HG03159 (cell line): Measurements from ENCODE around the gene SUN2.

Source experiments
- ATAC-seq: cut with Tn5 transposase; IDR thresholded peaks from one replicate; pipeline ENCODE4 v1.9.1; 2021; ENCODE audit warnings: mild to moderate bottlenecking, moderate library complexity; ENCODE audit not compliant: unreplicated experiment

The SUN2 gene

DNA sequence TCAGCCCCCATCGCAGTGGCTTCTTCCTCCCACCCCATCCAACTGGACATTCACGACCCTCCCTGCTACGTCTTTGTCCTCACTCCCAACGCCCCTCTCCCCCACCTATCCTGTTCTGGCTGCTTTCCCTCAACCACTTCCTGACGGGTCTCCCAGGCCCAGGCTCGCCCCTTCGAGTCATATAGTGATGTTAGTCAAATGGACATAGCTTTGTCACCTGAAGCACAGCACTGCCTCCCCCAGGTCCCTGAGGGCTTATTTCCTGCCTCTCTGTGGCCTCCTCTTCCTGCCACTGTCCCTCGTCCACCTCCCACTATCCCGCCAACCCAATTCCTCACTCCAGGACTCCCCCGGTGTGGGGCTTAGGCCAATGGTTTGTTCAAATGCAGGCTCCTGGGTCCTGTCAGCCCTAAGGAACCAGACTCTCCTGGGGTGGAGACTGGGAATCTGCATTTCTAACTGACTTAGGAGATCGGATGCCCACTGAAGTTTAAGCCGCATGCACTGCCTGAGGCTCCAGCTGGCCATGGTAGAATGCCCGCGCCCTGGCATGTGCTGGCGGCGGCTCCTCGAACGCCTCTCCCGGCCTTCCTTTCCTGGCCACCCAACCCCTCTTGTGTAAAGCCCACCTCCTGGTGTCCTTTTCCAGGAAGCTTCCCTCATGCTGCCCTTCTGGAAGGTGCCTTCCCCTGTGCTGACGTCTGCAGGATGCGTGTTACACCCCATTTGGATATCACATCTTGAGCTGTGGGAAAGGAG is 18.3 kb downstream of the SUN2 start:
- ATAC-seq = no peak

DNA sequence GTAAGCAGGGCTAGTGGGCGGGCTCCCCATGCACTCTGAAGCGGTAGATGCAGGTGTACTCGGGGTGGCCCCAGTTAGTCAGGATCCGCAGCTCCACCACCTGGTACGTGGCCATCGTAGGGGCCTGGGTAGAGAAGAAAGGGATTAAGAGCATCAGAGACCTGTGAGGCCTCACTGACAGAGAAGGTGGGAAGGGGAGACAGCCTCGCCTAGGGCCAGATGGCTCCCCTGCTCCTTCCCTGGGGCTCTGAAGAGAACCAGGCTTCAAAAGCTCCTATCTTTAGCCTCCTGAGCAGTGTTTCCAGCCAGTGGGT is 19.6 kb downstream of the SUN2 start:
- ATAC-seq = no peak

DNA sequence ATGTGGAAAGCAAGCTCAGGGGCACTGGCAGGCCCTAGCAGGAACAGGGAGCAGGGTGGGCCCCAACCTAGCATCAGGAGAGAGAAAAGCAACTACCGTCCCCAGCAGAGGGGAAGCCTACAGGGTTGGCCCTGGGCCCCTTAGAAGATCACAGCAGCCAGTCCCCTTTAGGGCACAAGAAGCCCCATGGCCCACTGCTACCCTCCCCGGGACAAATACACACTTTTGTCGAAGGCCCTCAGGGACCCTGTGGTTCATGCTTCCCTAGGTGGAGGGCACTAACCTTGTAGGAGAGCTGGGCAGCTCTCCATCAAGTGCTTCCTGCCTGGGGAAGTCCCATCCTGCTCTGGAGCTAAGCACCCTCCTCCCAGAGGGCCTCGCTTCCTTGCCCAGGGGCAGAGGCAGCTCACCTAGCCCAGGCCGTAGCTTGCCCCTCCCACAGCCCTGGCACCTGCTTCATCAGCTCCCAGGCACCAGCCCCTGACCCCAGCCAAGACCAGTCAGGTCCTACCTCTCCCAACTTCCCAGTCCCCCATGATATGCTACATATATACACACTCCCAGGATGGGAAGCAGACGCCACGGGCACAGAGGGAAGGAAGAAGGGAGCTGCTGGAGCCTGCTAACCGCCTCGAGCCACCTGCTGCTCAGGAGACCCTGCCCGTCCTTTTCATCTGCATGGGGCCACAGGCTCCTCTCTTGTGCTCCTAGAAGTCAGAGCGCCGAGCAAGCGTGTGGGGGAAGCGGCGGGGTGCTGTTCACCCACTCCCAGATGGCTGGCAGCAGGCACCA is 20.1 kb downstream of the SUN2 start:
- ATAC-seq = no peak

DNA sequence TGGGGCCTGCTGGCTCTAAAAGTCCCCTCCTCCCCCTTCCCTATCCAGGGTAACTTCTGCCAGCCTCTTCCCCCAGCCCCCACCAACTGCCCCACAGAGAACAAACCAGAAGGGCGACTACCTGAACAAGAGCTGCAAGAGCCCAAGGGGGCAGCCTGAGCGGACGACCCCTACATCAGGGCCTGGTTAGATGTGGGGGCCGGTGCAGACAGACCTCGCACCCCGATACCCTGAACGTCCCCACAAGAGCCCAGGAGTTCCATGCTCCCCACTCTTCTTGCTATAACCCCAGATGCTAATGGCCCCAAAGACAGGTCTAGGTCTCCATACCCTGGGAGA is 20.7 kb downstream of the SUN2 start:
- no peak for ATAC-seq

DNA sequence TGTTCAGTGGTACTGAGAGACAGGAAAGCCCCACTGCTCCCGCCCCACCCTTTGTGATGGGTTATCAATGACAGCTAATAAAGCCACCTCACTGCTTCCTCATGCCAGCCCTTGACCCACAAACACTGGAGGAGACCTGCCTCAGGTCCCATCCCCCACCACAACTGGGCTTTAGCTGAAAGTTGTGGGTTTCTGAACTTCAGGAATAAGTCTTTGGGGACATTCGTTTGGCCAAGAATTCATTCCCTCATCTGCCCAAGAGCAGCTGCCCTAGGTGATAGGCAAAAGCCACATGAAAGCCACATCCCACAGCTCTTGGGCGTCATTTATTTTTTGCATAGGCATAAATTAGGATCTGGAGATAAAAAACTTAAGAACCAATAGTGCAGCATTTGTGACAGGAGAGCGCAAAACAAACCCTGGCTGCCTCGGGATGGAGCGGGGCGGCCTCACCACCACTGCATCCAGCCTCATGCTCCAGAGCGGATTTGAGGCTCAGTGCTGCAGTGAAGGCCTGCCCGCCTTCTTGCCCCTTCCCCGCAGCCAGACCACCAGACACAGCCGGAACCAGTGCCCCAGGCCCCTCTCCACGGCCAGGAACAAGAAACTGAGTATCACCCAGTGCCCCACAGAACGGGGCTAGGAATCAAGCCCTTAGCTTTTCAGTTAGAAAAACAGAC is 21.2 kb downstream of the SUN2 start:
- no peak for ATAC-seq

DNA sequence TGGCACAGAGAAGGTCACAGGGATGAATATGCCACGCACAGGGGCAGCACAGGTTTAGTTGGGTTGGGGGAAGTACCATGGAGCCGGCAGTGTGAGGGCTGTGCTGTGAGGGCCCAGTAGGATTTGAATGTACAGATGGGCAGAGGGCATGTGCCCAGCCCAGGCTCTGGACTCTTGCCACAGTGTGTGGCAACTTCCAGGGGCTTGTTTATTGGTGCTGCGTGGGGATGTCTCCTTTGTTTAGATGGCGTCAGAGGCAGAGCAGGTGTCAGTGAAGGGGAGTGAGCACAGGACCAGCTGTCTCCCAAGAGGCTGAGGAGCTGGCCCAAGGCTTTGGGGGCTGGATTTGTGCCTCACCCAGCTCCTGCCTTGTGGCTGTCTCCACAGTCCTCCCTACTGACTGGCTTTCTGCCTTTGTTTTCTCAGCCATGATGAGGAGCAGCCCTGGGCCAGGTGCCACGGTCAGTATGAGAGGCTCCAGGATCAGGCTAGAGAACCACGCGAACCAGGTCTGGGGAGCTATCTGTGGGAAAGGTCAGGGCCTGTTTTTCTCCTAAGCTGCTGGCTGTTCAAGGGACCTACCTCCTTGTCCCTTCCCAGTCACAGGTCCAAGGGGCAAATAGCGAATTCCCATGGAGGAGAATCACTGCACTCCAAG is 21.9 kb downstream of the SUN2 start:
- no peak for ATAC-seq

DNA sequence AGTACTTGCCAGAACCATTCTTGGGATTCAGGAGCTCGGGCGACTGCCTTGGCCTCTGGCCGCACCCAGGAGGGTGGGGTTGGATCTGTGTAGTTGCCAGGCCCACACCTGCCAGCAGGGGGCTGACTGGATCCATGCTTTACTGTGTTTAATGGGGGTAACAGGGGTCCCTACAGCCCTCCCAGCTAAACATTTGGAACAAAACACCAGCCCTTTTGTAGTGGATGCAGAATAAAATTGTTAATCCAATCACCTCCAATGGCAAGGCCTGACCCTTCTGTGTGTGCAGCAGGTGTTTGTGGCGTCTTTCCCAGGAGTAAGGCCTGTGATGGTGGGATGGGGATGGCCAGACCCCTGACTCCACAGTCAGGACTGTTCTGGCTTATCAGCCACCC is 22.5 kb downstream of the SUN2 start:
- ATAC-seq = no peak

DNA sequence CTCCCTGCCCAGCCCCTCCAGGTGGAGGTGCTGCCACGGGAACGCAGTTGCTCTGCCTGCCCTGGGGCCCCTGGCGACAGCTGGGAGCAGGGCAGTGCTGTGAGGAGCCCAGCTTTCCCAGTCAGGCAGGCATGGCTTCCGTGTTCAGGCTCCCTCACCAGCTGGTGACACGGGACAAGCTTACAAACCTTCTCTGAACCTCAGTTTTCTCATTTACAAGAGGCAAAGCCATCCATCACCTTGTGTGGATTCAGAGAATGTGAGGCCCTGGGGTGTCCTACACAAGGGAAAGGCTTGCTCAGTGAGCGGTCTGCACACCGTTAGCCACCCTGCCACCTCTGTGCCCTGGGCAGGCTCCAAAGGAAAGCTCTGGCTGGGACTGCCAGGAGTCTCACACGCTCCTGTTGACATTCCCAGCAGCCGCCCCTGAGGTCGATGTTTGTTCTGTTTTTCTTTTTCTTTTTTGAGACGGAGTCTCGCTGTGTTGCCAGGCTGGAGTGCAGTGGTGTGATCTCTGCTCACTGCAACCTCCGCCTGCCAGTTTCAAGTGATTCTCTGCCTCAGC is 23.5 kb downstream of the SUN2 start:
- no peak for ATAC-seq

DNA sequence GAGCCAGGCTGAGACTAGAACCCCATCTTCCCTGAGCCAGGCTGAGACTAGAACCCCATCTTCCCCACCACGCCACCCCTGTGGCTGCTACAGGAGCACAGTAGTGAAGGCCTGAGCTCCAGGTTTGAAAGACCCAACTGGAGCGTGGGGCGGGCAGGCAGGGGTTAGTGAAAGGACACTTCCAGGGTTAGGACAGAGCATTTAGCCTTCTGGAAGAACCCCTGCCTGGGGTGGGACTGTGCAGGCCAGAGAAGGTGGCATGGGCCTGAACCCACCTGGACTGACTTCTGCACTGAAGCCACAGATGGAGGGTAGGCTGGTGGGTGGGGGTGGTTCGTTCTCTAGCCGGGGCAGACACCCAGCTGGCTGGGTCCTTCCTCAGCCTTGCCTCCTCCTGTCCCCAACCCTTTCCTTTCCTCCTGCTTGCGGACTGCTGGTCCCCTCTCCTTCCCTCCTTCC is 24.1 kb downstream of the SUN2 start:
- no peak for ATAC-seq

DNA sequence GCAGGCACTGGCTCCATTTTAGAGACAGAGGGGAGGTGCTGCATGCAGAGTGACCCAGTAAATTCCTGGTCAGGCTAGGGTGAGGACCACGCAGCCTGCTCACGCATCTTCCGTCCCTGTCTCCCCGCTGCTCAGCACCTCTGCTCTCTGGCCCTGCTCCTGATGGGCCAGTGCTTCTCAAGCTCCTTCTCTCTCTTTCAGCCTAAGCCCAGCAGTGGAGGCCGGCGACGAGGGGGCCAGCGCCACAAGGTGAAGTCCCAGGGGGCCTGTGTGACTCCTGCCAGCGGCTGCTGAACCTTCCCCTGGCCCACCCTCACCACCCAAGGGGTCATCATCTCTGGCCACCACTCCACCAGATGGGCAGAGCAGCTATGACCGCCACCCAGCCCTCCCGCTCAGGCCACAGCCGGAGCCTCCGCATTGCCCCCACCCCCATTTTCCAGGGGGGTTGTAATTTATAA is 25.4 kb downstream of the SUN2 start:
- no peak for ATAC-seq

DNA sequence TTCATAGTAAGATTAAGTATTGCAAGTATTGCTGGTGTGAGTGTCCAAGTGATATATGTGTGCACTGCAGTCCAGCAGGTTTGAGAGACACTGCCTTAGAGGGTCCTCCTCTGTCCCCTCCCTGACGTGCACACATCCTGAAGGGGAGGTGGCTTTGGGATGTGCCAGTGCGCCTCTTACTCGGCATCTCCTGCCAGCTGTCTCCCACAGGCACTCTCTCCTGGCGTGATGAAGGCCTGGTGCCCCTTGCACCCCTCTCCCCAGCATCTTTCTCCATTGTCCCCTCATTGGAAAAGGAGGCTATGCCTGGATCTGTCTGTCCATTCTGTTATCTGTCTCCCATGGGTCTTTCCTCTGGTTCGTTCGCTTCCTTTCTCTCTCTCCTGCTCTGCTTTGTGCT is 25.9 kb downstream of the SUN2 start:
- ATAC-seq = no peak

DNA sequence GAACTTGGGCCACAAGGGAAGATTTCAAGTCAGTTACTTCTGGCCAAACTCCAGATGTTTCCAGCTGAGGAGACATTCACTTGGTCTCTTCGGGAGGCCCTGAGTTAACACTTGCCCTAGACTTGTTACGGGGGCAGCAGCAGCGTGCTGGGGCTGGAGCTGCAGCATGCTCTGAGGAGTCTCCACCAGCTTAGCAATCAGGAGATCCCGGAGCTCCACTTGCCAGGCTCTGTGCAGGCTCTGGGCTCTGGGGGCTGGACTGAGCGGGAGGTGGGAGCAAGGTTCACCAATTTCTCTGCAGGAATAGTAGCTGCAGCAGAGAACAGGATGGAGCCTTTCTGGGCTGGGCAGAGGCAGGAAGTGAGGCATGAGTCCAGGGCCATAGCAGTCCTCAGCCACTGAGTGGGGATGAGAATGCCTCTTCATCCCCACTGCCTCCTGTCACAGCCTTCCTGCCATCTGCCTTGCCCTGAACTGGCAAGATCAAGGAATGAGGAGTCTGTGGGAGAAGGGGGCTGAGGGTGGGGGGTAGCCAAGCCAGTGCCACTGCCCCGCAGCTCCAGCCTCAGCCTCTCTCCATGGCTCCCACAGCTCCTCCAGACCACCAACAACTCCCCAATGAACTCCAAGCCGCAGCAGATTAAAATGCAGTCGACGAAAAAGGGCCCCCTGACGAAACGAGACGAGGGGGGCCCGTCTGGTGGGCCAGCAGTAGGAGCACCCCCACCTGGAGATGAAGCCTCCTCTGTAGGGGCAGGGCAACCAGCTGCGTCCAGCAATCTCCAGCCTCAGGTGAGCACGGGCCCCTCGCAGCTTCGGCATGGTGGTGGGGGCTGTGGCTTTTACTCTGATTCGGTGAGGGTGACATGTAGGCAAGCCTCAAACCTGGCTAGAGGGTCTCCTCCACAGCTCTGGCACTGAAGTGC is 26.7 kb downstream of the SUN2 start:
- no peak for ATAC-seq

DNA sequence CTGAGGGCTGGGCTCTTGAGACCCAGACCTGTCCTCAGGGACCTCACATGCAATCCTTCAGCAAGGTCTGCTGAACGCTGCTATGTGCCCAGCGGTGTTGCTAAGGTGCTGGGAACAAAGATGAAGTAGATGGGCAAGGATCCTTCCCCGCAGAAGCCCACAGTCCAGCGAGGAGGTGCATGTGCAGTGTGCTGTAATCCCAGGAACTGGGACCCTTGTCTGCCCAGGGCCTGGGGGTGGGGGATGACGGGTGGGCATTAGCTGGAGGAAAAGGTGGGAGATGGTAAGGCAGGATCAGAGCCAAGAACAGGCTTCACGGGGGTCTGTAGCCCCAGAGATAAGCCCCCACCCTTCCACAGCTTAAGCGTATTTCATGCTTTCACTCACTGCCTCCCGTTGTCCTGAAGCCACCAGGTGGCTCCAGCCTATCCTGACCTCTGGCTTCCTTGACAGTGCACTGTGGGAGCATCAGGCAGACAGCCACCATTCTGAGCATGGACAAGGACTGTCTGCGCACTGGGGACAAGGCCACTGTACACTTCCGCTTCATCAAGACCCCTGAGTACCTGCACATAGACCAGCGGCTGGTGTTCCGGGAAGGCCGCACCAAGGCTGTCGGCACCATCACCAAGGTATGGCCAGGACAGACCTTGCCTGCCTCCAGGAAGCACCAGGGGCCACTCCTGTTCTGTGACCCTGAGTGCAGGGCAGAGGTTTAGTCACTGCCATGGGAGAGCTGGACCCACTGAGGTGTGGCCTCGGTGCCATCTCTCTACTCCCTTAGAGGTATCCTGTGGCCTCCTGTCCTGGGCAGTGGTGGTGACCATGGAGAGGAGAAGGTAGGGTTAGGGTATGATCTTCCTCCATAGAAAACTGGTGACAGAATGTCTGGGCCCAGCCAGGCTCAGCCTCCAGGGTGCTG is 28.0 kb downstream of the SUN2 start:
- no peak for ATAC-seq

DNA sequence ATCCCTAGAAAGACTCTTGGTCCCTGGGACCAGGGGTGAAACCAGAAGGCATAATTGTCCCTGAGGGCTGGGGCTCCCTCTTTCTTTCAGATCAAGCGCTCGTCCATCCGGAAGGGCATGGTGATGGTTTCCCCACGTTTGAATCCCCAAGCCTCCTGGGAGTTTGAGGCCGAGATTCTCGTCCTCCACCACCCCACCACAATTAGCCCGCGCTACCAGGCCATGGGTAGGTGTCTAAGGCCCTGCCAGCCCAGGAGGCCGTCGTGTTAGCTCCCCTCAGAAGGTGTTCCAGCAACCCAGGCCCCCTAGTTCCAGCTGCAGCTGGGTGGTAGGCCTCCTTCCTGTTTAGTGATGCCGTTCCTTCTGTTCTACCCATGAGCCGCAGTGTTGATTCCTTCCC is 28.7 kb downstream of the SUN2 start:
- ATAC-seq = no peak

DNA sequence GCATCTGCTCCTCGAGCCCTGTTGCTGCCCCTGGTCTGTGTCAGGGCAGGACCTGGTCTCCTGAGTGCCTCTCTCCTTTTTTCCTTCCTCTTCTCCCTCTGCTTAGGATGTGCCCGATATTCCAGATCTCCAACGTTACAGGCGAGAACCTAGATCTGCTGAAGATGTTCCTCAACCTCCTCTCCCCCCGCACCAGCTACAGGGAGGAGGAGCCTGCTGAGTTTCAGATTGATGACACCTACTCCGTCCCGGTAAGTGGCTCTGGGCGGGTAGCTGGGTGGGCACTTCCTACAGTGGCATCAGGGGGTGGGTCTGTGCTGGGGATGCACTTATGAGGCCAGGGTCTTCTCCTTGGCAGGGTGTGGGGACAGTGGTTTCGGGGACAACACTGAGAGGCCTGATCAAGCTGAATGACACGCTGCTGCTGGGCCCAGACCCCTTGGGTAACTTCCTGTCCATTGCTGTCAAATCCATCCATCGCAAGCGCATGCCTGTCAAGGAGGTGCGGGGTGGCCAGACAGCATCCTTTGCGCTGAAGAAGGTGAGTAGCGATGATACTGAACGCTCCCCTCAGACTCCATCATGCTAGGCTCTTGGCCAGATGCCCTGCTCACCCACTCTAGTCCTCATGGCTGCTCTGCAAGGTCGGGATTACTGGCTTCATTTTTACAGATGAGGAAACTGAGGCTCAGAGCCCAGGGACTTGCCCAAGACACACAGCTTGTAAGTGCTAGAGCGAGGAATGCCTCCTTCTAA is 29.7 kb downstream of the SUN2 start:
- no peak for ATAC-seq

DNA sequence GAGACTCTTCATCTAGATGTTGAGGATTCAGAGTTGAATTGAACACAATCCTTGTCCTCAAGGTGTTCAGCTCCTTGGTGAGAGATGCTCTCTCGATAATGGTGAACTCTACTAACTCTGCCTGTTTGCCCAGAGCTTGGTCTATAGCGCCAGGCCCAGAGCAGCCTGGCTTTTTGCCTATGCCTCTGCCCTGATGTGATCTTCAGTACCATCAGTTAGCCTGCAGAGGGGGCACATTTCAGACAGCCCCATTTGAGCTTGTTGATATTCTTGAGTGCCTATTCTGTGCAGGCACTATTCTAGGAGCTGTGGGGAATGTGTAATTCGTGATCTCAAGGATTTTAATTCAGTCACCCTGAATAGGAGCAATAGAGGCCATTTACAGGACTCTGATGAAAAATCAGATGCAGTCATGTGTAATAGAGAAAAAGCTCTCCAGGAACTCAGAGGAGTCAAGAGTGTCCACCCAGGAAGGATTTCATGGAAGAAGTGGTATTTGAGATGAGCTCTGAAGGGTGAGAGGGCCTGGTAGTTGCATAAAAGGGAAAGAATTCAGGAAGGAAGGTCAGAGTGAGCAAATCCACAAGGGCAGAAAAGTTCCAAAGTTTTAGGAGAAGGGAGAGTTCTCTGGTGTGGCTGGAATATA is 30.7 kb downstream of the SUN2 start:
- no peak for ATAC-seq

DNA sequence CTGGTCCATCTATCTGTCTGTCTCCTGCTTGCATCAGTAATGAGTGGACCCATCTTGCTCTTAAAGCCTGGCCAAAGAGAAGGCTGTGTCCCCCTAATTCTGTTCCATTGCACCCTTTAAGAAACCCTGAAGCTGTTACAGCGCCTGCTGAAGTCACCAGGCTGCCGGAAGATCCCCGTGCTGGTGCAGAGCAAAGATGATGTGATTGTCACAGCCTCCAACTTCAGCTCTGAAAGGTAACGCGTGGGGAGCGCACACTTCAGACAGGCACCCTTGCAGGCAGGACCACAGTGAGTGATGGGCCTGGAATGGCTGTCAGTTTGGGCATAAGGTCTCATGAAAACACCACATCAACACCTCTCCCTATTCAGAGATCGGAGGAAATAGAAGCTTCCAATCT is 31.6 kb downstream of the SUN2 start:
- no peak for ATAC-seq

DNA sequence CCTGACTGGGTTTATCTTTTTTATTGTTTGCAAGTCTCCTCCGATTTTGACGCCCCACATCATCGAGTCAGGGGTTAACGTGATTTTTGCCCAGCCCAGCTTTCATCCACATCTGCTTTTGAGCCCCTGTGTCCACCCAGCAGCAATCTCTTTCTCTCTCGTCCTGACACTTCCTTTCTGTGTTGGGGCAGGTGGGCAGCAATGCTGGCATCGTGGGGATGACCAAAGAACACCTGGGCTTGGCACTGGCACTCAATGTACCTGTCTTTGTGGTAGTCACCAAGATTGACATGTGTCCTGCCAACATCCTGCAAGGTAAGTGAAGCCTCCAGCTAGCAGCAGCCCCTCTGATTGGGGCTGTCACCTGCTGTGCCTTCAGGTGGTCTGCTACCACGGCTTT is 34.2 kb downstream of the SUN2 start:
- ATAC-seq = no peak
